Suppressor macrophage treated with lipopolysaccharide for 1 hour (primary cell): ENCODE data around the gene CEP112.

Experiments
- DNase-seq, 3 donors: peaks; one replicate each; pipeline ENCODE4 v3.0.0-alpha.2; 2020 to 2022

The CEP112 gene

GRCh38 chr17:65628644-65629036 is 563.3 kb downstream of the CEP112 start:
- no peak for DNase-seq

GRCh38 chr17:65627891-65628643 is 563.9 kb downstream of the CEP112 start:
- DNase-seq = no peak

GRCh38 chr17:65627108-65627507 is 564.8 kb downstream of the CEP112 start:
- DNase-seq = no peak

- no peak for DNase-seq
Observed at GRCh38 chr17:65626451-65626850, 565.5 kb downstream of the CEP112 start.

GRCh38 chr17:65618516-65618915 is 573.4 kb downstream of the CEP112 start:
- DNase-seq = no peak

- no peak for DNase-seq
Observed at GRCh38 chr17:65617496-65617895, 574.4 kb downstream of the CEP112 start.

- no peak for DNase-seq
Observed at GRCh38 chr17:65609749-65610148, 582.2 kb downstream of the CEP112 start.

GRCh38 chr17:65609286-65609685 is 582.6 kb downstream of the CEP112 start:
- no peak for DNase-seq

- DNase-seq = no peak
Observed at GRCh38 chr17:65604070-65604469, 587.9 kb downstream of the CEP112 start.

GRCh38 chr17:65601881-65602280 is 590.1 kb downstream of the CEP112 start:
- DNase-seq = no peak

GRCh38 chr17:65601145-65601544 is 590.8 kb downstream of the CEP112 start:
- no peak for DNase-seq

- no peak for DNase-seq
Observed at GRCh38 chr17:65600518-65600917, 591.4 kb downstream of the CEP112 start.

GRCh38 chr17:65599650-65600049 is 592.3 kb downstream of the CEP112 start:
- no peak for DNase-seq

- no peak for DNase-seq
Observed at GRCh38 chr17:65598746-65599145, 593.2 kb downstream of the CEP112 start.

GRCh38 chr17:65595071-65595656 is 596.8 kb downstream of the CEP112 start:
- DNase-seq = no peak

- no peak for DNase-seq
Observed at GRCh38 chr17:65593855-65594845, 597.8 kb downstream of the CEP112 start.

GRCh38 chr17:65593092-65593854 is 598.7 kb downstream of the CEP112 start:
- DNase-seq = no peak

GRCh38 chr17:65592125-65592965 is 599.6 kb downstream of the CEP112 start:
- DNase-seq = no peak

- DNase-seq = no peak
Observed at GRCh38 chr17:65589321-65589720, 602.6 kb downstream of the CEP112 start.

GRCh38 chr17:65588181-65588808 is 603.6 kb downstream of the CEP112 start:
- no peak for DNase-seq

GRCh38 chr17:65587534-65588180 is 604.3 kb downstream of the CEP112 start:
- no peak for DNase-seq
